DMS79 treated with DMSO at 0.1 percent for 48 hours (cell line): ENCODE data around the gene LRGUK.

Experiments used
- DNase-seq: peaks from one replicate; lab custom pipeline; 2025; lab: John Stamatoyannopoulos, UW

Gene LRGUK

GRCh38 chr7:134301592-134301991 lies 174.5 kb downstream of the LRGUK start:
- peak; percentile 80 for DNase-seq

GRCh38 chr7:134302120-134302519 lies 175.0 kb downstream of the LRGUK start:
- DNase-seq: peak; percentile 30

- no peak for DNase-seq
Observed at GRCh38 chr7:134307320-134307719, 180.2 kb downstream of the LRGUK start.

GRCh38 chr7:134308548-134308947 lies 181.4 kb downstream of the LRGUK start:
- no peak for DNase-seq

GRCh38 chr7:134311807-134312206 lies 184.7 kb downstream of the LRGUK start:
- peak; percentile 55 for DNase-seq

GRCh38 chr7:134312717-134313116 lies 185.6 kb downstream of the LRGUK start:
- DNase-seq: no peak

- peak; percentile 59 for DNase-seq
Observed at GRCh38 chr7:134313543-134313942, 186.4 kb downstream of the LRGUK start.
